GM21423 (cell line): ENCODE measurements around the gene ERGIC3.

Experiments used
- ATAC-seq: cut with Tn5 transposase; IDR thresholded peaks from one replicate; pipeline ENCODE4 v1.9.1; 2021; ENCODE audit warnings: mild to moderate bottlenecking, moderate library complexity; ENCODE audit not compliant: unreplicated experiment

The ERGIC3 gene

DNA sequence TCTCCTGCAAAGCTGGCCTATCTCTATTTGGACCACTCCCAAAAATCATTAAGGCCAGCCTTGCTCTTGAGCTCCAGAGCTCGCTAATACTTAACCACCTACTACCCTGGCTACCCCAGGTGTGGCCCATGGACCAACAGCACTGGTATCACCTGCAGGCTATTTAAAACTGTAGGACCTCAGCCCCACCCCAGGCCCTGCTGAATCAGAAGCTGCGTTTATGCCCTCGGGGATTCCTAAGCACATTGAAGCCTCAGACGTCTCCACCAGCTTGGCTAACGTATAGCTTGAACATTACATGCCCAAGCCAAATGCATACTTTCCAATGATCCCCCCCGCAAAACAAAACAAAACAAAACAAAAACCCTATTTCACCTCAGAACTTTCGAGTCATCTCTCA, 54.0 kb downstream of the ERGIC3 start:
- ATAC-seq, result no peak

DNA sequence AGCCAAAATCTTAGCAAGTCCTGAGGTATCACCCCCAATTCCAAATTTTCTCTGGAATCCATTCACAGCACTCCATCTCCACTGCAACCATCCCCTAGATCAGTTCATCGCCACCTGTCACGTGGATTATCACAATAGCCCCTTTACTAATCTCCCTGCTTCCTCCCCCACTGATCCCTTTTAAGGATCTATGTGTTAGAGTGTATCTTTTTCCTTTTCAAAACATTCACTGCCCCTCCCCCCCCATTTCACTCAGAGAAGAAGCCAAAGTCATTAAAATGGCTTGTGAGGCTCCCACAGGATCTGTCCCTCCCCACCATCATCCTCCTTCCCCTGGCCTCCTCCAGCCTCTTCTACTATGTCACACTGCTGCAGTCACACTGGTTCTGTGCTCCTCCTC, 55.3 kb downstream of the ERGIC3 start:
- ATAC-seq, result no peak

DNA sequence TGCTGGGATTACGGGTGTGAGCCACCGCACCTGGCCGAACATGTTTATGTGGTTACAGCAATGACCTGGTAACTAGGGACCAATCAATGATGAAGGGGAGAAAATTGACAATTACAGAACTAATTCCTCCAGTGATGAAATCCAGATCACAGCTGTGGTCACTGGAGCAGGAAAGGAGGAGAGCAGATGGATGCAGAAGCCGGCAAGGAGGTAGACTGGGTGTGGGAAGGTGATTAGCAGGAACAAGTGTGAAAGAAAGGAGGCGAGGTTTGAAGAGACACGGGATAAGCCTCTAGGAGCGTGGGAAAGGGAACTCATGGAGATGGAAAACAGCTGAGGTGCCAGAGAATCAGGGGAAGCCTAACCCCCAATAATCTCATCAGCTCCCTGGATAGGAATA, 56.6 kb downstream of the ERGIC3 start:
- ATAC-seq, result no peak

DNA sequence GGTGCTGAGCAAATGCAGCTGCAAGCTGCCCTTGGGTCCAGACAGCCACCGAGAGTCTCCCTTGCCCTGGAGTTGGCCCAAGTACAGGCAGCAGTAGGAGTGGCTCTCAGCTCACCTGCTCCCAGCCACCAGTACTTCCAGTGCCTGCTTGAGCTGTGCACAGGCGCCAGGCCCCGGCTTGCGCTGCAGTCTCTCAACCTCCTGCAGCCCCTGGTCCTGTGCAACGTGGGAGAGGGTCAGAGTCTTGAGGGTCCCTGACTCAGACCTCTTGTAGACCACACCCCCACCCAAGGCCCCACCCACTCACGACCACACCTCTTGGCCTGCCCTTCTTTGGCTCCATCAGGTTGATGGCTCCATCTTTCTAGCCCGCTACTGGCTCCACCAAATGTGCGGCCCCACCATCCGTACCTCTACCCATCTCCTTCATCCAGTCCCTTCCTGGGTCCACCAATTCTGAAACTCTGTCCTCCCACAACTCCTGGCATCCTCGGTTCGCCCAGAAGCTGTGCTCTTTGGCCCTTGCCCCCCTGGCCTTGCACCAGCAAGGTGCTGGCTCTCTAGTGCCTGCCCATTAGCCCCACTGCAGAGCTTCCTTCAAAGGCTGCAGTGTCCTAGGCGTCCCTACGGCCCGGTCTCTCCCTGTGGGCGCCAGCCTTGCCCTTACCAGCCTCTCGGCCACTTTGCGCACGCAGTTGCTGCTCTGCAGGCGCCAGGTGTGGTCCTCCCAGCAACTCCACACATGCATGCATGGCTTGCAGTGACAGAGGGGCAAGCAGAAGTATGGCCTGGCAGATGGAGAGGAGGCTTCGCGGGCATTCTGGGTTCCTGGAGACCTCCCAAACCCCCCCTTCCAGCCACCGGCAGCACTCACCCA, 57.3 kb downstream of the ERGIC3 start:
- ATAC-seq, result no peak

DNA sequence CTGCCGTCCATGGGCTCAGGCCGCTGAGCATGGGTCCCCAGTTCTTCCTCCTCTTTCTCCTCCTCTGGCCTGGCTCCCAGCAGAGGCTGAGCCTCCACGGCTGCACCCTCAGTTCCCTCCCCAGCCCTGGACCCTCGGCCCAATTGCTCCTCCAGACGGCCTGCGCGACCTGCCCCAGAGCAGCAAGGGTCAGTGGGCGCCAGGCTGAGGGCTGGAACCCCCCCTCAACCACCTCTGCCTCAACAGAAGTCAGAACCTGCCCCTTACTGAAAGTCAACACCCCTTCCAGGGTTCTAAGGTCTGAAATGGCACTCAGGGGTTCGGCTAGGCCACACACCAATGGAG, 57.9 kb downstream of the ERGIC3 start:
- ATAC-seq, result no peak

DNA sequence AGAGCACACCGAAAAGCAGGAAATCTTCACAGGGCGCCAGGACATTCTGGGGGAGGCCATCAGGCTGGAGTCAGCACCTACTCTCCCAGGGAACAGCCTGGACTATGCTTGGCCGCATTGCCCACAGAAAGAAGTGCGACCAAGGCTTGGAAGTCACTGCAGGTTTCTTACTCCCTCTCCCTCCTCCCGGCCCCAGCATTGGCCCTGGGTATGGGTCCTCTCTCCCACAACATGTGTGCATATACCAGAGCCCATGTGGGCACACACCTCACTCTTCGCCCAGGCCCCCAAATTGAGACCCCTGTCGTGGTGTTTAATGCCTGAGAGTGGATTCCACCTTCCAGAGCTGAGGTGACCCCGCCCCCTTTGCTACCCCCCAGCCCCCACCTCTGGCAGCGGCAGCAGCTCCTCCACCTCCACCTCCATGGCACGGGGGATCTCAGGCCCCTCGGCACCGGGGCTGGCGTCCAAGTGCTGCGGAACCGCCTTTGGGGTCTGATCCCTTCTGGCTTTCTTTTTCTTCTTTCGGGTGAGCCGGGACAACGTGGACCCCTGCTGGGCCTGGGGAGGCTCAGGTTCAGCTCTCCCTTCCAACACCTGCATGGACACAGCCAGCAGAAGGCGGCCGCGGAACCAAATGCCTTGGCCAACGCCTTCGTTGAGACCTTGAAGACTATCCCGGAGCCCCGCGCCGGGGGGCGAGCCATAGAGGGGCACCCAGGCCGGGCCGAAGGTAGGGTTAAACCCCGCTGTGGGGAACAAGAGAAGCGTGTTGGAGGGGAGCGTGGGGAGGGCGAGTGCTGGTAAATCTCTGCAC, 58.5 kb downstream of the ERGIC3 start:
- ATAC-seq, result no peak

DNA sequence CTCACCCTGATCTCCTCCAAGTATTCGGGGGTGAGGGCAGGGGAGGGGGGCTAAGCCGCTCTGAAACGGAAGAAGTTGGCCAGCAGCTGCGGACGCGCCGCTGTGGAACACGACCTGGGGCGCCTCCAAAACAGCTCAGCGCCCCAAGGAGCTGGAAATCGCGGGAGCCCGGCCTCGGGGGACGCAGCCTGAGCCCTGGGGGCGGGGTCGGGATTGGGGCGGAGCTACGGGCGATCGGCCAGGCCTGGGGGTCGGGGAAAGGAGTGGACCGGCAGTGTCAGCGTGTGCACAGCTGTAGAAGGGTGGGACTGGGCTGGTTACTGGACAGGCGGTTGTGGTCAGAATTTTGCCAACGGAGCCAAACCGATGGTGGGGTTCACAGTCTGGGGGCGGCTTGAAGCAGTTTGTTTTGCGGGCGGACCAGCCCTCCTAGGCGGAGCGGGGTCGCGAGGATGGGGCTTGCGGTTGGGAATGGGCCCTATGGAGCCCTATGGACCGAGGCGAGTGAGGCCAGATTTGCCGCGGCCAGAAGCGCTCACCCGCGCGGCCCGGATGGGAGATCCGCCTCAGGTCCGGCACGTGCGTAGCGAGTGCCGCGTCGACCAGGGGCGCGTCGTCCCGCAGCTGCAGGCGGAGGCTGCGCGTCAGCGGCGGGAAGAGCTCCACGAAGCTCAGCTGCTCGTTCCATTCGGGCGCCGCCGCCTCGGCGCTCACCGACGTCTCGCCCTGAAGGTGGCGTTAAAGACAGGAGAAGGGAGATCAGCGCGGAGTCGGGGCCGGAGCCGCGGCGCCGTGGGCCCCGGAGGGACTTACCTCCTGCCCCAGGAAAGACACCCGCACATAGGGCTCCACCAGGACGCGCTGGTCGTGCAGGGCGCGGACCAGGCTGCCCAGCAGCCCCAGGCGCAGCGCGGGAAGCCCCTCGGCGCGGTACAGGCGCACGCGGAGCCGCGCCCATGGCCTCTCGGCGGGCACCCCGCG, 59.4 kb downstream of the ERGIC3 start:
- no peak for ATAC-seq

DNA sequence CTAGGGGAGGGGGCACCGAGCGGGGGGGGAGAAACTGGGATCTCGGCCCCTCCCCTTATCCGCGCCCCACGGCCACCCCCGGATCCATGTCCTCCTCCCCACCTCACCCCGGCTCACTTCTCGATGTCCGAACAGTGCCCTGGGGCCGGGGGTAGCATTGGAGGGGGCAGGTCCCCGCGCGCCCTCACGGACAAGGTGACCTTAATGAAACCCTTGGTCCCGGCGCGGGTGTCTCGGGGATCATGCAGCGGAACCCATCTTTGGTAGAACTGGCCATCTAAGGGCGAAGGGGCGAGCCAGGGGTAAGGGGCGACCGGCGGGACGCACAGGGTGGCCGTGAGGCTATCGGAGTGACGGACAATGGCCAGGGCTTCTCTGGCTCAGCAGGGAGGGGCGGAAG, 60.1 kb downstream of the ERGIC3 start:
- no peak for ATAC-seq

DNA sequence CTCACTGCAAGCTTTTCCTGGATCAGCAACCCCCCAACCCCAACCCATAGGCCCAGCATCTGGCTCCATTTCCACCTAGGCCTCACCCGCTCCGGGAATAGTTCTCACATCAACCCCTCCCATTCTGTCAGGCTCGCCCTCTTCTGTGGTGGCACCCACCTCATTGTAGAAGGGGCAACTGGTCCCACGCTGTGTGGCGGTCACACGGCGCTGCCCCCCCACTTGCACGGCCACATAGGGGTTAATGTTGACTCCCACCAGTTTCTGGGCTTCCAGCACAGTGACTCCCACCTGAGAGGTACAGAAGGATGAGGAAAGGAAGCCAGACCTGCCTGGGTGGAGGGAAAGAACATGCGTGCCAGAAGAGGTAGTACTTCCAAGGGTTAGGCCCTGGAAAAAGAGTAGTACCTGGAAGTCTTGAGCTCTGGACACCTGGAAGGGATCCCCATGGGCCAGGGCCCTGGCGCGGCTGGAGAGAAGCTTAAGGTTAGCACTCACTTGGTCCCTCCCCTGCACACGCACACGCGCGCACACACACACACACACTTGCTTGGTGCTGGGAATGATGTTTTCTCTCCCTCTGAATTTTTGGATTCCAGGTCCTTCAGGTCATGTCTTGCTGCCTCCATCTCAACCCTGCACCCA, 61.1 kb downstream of the ERGIC3 start:
- no peak for ATAC-seq

DNA sequence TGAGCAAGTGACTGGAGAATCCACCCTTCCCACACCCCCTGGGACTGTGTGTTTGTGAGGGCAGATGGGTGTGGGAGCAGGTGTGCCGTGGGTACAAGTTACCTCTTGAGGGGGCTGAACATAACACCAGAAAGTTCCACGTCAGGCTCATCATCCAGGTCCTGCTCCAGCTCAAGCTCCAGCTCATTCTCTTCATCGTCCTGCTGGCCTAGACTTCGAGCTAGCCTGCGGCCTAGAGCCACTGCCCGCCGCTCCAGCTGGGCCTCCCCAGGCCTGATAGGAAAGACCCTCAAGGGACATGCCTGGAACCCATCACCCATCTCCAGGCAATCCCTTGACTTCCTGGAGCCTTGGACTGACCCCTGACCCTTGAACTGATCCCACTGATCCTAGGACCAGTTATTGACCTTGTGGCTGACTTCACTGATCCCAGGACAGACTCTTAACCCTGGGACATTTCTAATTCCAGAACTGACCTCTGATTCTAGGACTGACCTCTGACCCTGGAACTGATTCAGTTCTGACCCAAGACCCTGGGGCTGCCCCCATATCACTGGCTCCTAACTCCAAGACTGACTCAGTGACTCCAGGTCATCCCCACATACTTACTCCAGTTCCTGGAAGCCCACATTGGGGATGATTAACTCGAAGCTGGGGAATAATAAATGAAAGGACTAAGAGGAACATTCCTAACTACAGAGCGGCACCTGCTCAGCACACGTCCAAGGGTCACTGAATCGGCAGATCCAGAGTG, 62.0 kb downstream of the ERGIC3 start:
- ATAC-seq, result no peak

DNA sequence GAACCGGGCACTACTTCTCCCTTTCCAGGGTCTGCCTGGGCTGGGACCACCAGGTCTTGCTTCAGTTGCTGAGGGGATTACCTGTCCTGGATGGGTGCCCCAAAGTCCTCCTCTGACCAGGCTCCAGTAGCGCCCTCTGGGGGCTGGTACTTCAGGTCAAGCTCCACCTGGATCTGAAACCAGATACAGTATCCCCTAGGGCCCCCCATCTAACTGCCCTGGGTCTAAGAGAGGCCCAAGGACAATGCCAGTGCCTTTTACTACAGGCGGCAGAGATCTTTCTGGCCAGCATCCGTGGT, 62.5 kb downstream of the ERGIC3 start:
- ATAC-seq, result no peak

DNA sequence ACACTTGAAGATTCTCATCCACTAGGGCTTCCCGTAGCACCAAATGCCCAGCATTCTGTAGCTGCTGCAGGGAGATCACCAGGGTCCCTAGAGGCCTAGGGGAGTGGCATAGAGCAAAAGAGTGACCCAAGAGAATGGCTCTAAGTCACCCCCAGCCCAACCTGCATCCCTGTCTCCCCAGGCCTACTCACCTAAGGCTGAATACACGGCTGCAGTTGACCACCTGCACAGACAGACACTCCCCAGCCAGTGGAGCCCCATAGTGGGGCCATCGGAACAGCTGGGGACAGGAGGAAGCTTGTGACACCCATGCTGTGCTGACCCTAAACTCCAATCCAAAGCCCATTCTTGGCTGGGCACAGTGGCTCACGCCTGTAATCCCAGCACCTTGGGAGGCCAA, 64.2 kb downstream of the ERGIC3 start:
- ATAC-seq, result no peak
